HG03066 (cell line): ENCODE results near the gene HES7.

Source experiments
- ATAC-seq: cut with Tn5 transposase; IDR thresholded peaks from one replicate; pipeline ENCODE4 v1.9.1; 2021; ENCODE audit warnings: low read depth; ENCODE audit not compliant: unreplicated experiment

HES7 gene

DNA sequence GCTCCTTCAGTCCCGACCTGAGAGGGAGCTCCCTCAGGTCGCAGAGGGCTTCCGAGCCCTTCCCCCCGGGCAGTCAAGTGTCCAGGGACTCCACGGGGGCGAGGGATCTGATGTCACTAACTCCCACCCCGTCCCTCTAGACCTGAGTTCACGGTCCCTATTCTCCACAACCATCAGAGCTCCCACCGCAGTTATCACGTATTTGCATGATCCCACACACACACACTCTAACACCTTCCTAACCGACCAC is 32.0 kb upstream of the HES7 start:
- ATAC-seq = no peak

DNA sequence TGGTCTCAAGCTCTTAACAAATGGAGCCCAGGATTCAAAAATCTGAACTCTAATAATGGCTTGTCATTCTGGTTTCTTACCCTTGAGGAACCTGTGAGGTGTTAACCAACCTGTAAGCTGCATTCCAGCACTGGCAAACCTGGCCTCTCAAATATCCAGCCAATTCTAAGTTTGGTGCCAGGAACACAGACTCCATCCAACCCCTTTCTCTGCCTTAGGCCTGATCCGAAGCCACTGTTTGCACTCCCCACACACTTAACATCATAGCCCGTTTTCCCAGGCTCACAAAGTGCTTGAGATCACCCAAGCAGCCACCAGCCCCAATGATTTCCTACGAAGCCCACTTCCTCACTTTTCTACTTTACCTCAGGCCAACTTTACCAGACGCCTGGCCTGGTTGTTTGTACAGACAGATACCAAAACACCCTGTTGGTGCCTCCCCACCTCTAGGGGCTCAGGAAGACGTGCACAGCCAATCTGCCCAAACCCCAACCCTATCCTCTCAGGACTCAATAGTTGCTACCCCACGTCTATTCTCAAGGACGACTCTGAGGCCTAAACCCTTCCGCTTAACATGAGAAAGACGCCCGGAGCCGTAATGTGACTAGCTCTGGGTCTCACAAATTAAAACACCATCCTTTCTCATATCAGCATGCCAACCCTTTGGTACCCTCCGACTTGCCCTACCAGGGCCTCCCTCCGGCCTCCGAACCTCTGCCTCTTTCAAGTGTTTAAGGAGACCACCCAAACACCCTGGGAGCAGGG is 31.5 kb upstream of the HES7 start:
- ATAC-seq = no peak

DNA sequence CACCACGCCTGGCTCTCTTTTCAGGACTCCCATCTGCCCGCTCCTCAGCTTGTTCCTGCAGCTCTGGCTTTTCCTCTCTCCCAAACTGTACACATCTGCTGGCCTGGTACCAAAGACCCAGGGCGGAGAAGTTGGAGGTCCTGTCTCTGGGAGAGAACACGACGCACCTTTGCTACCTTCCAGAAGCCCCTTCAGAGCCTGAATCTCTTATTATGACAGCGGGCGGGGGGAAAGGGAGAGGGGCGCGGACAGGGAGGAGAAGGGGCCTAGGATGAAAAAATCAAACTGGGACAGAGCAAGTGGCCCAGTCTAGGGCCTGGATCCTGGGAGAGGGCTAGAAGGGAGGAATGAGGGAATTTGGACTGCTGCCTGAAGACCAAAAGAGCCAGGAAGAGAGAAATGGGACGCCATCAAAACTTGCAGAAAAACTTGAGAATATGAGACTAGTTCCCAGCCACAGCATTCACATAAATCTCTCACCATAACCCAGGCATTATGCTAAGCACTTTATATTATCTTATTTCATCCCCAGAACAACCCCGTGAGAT is 30.8 kb upstream of the HES7 start:
- ATAC-seq = no peak

DNA sequence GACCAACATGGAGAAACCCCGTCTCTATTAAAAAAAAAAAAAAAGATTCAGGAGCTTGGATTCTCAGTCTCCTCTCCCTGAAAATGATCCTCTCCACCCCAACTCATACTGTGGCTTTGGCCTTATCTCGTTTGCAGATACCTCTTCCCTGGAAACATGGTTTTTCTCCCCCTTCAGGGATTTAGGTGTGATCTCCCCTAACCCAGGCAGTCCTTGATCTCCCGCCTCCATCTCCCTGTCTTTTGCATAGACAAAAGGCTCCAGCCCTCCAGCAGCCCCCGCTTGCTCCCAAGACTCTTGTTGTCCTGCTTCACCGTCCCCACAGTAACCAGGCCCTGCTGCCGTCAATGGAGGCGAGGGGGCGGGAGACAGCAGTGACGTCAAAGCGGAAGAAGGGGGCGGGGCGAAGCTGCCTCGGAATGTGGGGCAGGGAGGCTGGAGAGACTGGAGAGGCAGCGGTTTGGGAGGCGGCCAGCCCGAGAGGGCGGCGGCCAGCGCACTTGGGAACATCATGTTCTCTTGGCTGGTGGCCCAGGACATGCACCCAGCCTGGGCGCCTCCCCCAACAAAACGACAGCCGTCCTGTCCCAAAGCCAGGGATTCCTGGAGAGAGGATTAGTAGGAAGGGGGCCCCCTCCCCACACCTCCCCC is 30.2 kb upstream of the HES7 start:
- ATAC-seq = no peak

DNA sequence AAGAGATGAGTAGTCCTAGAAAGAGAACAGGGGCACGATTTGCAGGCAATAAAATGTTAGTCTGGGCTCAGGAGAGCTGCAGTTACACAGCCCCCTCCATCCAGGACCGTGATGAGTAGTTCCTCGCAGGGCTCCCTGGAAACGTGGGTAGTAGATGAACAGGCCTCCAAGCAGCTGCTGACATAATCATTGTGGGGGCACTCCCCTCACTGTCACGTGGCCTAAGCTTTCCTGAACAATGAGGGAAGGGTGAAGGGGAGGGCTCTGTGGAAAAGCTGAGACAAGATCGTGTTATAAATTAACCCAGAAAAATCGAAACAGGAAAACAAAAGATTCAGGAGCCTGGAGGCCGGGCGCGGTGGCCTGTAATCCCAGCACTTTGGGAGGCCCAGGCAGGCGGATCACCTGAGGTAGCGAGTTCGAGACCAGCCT is 29.6 kb upstream of the HES7 start:
- ATAC-seq = no peak

DNA sequence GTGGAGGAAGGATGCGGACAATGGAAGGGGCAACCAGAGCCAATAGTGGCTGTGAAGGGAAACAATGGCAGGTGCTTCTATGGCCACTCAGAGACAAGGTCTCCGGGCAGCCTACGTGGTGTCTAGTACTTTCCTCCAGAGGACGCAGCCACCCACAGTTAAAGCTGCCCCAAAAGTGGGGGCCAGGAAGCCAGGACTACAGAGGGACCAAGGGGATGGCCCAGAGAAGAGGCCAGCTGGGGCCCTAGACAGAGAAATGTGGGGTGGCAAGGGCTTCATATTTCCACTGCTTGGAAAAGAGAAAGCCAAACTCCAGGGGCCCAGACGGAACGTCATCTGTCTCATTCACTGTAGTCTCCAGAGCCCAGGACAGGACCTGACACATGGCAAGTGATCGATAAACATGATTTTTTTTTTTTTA is 29.1 kb upstream of the HES7 start:
- ATAC-seq = no peak

DNA sequence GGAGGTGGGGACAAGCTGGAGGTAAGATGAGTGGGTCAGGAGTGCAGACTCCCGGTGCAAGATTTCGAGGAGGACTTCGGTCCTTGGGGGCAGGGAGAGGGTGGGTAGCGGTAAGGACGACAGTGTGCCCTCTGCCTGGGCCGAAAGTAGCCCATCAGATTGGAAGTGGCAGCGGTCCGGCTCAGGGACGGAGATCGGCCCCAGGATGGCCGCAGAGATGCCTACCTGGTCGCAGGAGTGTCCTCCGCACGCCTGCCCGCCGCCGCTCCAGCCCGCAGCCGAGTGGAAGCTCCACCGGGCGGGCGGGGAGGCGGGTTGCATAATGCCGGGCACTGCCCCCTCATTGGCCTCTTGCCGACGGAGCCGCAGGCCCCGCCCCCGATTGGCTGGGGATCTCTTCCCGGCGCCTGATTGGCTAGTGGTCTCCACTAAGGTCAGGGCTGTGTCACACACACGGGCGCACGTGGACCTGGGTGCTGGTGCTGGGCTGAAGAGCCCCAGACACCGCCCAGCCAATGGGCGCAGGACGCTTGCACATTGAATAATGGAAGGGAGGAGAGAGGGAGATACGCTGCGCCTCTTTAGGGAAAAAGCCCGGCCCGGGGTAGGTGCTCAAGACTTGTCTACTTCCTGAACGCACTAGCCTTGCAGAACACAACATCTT is 28.3 kb upstream of the HES7 start, which contains the start of gene PER1:
Gene PER1, minus strand, starts transcription at position 293 of the 664 bp plus-strand sequence. CDS start 1,698 bp downstream, outside the sequence.
- no peak for ATAC-seq

DNA sequence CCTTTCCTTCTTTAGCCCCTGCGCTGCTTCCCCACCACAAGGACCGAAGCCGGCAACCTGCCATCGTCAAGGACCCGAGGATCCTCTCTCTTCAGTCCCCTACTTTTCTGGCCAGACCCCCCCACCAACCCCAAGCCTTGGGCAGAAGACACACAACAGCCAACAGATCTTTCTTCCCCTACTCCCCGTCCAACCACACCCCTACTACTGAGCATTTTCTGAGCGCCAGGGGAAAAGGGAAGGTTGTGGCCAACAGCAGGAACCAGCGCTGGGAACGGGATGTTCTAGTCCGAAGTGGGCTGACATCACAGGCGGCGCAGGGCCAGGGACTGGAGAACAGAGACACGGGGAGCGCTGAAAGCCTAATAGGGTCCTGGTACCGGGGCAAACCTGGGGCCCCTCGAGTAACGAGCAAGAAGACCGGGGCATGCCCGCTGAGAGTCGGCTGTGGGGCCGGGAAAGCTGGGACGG is 27.8 kb upstream of the HES7 start:
- ATAC-seq = no peak

DNA sequence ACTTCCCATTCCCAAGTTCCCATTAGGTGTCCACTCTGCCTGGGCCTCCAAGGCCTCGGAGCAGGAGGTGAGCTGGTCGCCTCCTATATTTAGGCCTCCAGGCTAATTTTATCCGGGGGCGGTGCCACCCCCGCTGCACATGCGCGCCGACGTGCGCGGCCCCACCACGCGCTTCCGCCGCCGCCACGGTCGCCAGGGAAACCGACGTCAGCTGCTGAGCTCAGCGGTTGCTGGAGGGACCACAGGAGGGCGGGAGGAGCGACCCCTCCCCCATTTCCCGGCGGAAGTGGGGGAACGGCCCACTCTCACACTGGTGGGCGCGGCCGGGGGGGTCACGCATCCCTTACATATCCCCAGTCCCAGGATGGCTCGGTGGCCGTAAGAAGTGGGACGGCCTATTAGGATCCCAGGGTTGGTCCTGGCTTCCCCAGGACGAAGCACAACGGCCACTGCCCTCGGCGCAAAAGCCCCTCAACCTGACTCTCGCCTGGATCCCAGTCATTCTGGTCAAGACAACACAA is 27.3 kb upstream of the HES7 start:
- ATAC-seq = no peak

DNA sequence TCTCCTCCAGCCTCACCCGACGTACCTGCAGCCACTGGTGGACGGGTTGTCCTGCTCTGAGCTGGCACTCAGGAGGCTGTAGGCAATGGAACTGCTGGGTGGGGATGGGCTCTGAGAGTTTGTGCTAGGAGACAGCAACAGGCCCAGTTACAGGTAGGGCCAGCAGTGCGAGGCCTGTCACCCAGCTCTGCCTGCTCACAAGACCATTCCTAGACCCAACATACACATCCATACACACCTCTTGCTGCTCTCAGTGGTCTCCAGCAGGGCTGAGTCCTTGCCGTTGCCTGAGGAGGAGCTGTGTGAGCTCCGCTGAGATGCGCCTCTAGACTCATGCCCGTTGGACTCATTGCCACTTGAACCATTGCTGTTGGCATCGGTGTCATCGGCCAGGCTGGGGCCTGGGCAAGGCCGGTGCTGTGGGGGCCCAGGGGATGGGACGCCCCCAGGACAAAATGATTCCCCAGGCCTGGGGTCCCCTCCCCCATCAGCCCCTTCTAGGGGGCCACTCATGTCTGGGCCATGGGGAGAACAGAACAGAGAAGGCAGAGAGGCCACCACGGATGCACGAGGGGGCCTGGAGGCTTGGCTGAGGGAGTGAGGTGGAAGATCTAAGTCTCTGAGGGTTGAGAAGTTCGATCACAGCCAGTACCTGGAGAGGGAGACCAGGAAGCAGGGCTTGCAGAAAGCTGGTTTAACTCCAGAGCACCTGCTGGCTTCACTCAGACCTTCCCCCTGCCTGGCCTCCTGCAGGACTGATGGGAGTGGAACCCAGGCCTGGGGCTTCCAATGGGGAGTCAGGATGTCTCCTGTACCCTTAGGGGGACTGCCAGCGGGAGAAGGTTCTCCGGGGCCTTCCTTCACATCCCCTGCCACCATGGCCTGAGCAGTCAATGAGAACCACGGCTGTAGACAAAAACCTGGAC is 26.6 kb upstream of the HES7 start:
- no peak for ATAC-seq

DNA sequence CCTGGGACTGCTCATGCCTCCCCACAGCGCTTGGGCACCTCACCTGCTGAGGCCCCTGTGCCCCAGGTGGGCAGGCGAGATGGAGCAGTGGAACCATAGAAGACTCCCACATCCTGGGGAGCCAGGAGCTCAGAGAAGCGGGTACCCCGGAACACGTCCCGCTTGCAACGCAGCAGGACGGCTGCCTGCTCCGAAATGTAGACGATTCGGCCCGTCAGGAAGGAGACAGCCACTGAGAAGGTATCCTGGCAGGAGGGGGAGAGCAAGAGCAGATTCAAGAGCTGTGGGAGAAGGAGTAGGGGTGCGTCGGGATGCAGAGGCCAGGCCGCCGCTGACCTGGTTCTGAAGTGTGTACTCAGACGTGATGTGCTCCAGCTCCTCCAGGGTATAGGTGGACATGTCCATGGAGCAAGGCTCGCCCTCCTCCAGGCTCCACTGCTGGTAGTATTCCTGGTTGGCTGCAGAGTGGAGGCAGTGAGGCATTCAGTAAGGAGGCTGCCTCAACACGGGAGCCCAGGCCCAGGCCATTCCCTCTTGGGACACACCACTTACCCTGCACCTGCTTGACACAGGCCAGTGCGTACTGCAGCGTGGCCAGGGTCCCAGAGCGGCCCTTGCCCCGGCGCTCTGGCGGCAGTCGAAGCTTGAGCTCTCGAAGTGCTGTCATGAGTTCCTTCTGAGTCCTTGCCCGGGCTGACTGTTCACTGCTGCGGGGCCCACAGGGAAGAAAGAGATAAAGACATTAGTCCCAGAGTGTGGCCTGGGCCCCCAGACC is 25.7 kb upstream of the HES7 start:
- ATAC-seq = no peak

DNA sequence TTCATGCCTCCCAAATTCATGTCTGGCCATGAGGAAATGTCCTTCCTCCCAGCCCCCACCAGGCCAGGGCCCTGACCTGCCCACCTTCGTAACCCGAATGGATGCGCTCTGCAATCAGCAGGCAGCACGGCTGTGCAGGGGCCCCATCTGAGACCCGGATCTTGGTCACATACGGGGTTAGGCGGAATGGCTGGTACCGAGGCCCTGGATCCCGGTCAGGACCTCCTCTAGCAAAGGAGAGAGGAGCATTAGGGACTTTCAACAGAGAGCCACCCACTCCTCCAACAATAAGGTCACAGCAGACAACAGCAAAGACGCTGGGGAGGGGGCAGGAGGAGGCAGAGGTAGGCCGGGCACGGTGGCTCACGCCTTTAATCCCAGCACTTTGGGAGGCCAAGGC is 24.7 kb upstream of the HES7 start:
- no peak for ATAC-seq

DNA sequence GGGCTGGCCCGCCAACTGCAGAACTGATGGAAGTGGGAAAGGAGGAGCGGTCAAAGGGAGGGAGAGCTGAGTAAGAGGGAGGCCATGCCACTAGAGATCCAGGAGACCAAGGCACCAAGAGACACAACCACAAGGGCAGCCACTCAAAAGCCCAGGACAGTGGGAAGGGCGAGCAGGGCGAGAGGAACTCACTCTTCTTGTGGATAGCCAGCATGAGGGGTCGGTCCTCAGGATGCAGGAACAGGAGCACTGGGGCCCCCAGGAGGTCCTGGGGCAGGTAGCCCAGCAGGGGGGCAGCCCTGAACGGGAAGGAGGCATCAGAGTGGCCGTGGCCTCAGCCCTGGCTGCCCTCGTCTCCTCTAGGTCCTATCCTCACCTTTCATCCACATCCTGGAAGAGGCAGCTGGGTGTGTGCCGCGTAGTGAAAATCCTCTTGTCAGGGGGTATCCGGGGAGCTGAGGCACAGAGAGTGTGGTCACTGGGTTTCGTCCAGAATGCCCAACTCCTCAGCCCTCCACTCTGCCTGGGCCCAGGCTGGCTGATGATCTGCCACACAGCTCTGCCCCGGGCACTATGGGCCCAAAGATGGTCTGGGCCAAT is 24.0 kb upstream of the HES7 start:
- ATAC-seq = no peak

DNA sequence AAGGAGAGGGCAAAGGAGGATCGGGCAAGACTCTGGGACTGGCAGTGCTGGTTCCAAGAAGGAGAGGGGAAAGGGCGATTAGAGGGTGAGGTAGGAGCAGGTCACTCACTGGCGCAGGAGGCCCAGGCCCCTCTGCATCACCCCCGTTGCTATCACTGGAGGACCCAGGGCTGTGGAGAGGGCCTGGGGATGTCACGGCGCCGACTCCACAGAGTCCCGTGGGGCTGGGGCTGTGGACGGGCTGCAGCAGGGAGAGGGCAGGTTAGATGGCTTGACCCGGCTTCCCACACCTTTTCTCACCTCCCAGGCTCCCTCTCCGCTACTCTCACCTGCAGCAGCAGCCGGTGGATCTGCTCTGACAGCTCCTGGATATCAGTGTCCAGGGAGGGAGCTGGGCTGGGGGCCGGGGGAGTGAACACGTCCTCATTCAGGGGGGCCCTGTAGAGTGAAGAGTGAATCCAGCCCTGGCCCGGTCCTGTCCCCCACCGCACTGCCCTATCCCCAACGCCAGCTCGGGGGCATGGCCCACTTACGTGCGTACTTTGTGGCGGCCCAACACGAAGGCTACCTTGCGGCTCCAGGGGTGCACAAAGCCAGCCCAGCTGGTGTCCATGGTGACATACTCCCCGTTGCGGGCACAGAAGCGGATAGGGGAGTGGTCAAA is 23.4 kb upstream of the HES7 start:
- no peak for ATAC-seq

DNA sequence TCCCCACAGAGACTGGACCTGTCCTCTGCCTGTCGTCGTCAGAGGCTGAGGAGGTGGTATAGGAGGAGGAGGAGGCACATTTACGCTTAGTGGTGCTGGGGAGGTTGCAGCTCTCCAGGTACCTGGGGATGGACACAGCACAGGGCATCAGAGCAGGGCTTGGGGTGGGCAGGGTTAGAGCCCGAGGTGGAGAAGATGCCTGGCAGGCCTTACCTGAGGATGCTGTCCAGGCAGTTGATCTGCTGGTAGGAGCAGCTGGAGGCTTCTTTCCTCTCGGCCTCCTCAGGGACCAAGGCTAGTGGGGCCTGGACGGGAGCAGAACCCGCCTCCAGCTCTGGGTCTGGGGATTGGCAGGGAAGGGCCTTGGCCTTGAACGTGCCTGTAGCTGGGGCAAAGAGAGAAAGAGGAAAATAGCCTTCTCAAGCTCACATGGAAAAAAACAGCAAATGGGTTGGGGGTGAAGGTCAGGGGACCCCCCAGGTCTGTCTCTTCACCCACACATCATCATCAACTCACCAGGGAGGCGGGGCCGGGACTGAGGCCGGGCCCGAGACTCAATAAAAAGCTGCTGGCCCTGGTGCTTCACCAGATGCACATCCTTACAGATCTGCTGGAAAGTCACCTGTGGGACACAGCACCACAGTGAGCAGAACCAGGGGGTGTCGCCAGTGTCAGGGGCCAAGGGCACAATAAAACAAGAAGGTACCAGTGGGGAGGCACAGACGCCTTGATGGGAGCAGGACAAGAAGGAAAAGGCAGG is 22.7 kb upstream of the HES7 start:
- ATAC-seq = no peak

DNA sequence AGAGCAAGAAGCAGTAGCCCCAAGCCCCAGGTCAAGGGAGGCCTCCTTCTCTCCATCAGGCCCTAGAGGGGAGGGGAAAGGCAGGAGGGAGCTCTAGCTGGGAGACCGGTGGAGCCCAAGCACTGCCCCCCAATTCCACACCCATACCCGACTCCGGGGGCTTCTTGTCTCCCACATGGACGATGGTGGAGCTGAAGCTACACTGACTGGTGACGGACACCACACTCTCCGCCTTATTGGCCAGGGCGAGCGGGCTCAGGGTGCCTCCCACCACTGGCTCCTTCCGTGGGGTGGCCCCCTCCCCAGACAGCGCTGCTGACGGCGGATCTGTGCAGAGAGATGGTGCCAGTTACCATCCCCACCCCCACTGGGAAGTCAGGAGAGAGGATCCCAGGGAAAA is 21.9 kb upstream of the HES7 start:
- no peak for ATAC-seq

DNA sequence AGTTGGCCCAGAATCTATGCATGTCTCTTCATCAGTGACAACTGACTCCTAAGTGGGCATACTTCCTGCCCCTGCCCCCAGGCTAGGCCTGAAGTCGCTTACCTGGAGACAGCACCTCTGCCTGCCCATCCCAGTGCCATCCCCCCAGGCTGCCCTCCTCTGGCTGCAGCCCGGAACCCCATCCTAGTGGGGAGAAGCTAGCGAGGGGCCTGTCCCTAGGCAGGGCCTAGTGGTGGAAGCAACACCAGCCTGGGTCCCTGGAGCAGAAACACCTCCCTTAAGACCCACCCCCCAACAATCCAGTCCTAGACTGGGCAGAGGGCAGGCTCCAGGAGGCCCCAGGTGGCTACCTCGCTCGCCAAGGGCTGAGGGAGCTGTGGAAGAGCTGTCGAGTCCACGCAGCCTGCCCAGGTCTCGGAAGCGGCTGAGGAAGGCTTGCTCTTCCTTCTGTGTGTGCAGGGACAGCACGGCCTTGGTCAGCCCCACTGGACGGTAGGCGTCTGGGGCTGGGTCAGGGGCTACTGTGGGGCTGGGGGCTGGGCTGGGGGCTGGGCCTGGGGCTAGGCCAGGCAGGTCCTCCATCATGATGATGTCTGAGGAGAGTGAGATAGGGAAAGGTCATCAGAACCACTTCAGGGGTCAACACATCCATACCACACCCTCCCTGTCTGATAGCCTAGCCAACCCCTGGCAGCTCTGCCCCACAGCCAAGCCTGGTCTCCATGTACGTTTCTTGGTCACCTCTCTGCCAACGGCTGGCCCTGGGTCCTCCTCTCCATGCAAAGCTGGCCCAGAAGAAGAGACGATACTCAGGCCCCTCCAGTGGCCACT is 20.7 kb upstream of the HES7 start:
- ATAC-seq = no peak
